ENCODE data around the gene RAF1. TPM values are rescaled to one million over a fixed set of nuclear protein-coding genes. Genes with fewer than 3 reads are reported as not detected.

RAF1 gene
- total and polyA plus RNA-seq, 2 of the 13 experiments (the other 11 are each of a cell fraction or from before 2014, with no cell fraction given), result 72.2 to 91.4 TPM

DNA sequence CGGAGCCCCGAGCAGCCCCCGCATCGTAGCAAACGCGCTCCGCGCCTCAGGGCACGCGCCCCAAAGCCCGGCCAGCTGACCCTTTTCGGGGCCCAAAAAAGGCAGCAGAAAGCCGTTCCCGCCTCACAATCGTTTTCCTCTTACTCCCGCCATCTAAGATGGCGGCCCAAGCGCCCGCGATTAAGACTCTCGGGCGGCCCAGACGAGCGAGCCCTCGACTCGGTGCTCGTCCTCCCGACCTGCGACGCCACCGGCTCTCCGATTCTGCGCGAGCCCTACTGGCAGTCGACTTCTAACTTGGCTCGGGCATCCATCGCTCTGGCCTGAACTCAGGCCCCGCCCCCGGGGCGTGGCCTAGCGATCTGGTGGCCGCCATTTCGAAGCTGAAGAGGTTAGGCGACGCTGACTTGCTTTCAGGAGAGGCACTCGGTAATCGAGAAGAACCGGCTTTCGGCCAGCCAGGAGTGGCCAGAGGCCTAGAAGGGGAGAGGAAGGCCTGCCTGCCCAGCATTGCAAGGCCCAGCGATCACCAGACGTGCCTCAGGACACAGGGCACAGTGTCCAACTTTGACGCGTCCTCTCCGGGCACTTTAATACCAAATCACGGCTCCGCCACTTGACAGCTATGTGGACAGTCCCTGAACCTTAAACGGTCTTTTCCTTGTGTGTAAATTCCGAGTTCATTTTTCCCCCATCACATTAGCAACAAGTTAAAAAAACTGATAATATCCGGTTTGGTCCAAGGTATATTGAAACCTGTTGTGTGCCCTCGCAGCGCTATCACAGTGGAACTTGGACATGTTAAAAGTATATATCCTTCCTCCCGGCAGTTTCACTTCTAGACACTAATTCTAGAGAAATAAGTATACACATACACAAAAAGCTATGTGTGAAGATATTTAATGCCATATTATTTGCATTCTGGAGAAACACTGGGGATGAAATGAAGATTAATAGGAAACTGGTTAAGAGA, at the start of gene RAF1 (continued):
- TF ChIP-seq ZNF296 (CRISPR knock-in tag; conservative IDR thresholded peaks at IDR 0.05), result no peak
- TF ChIP-seq GZF1 (CRISPR knock-in tag; IDR thresholded peaks at IDR 0.05), result no peak
- TF ChIP-seq ZMYM4 (CRISPR knock-in tag; IDR thresholded peaks at IDR 0.05), result peak; percentile 93
- peak; percentile 63; the same call in 2 of the 3 replicates for TF ChIP-seq MXI1 (IDR thresholded peaks at IDR 0.05; ENCODE audit: borderline replicate concordance, low read depth, low read length)
- TF ChIP-seq, protein P1, sequence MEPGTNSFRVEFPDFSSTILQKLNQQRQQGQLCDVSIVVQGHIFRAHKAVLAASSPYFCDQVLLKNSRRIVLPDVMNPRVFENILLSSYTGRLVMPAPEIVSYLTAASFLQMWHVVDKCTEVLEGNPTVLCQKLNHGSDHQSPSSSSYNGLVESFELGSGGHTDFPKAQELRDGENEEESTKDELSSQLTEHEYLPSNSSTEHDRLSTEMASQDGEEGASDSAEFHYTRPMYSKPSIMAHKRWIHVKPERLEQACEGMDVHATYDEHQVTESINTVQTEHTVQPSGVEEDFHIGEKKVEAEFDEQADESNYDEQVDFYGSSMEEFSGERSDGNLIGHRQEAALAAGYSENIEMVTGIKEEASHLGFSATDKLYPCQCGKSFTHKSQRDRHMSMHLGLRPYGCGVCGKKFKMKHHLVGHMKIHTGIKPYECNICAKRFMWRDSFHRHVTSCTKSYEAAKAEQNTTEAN (CRISPR knock-in tag; conservative IDR thresholded peaks at IDR 0.05), result no peak
- peak; percentile 81 for TF ChIP-seq MIXL1 (CRISPR knock-in tag; IDR thresholded peaks at IDR 0.05)
- TF ChIP-seq, protein P2, sequence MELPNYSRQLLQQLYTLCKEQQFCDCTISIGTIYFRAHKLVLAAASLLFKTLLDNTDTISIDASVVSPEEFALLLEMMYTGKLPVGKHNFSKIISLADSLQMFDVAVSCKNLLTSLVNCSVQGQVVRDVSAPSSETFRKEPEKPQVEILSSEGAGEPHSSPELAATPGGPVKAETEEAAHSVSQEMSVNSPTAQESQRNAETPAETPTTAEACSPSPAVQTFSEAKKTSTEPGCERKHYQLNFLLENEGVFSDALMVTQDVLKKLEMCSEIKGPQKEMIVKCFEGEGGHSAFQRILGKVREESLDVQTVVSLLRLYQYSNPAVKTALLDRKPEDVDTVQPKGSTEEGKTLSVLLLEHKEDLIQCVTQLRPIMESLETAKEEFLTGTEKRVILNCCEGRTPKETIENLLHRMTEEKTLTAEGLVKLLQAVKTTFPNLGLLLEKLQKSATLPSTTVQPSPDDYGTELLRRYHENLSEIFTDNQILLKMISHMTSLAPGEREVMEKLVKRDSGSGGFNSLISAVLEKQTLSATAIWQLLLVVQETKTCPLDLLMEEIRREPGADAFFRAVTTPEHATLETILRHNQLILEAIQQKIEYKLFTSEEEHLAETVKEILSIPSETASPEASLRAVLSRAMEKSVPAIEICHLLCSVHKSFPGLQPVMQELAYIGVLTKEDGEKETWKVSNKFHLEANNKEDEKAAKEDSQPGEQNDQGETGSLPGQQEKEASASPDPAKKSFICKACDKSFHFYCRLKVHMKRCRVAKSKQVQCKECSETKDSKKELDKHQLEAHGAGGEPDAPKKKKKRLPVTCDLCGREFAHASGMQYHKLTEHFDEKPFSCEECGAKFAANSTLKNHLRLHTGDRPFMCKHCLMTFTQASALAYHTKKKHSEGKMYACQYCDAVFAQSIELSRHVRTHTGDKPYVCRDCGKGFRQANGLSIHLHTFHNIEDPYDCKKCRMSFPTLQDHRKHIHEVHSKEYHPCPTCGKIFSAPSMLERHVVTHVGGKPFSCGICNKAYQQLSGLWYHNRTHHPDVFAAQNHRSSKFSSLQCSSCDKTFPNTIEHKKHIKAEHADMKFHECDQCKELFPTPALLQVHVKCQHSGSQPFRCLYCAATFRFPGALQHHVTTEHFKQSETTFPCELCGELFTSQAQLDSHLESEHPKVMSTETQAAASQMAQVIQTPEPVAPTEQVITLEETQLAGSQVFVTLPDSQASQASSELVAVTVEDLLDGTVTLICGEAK (IDR thresholded peaks at IDR 0.05), result no peak
- TF ChIP-seq, protein P2 (CRISPR knock-in tag; IDR thresholded peaks at IDR 0.05), result no peak; the same call in 1 of the 2 replicates
- TF ChIP-seq HCFC1 (IDR thresholded peaks at IDR 0.05; ENCODE audit: low read depth, low read length), result peak; percentile 61
- TF ChIP-seq MAFG (CRISPR knock-in tag; IDR thresholded peaks at IDR 0.05), result no peak
- no peak for TF ChIP-seq ZNF652 (CRISPR knock-in tag; IDR thresholded peaks at IDR 0.05; ENCODE audit: borderline replicate concordance, low read depth)
- peak; percentile 51; the same call in 1 of the 2 replicates for TF ChIP-seq ZNF724P (CRISPR knock-in tag; IDR thresholded peaks at IDR 0.05; ENCODE audit: borderline replicate concordance)
- TF ChIP-seq, protein P3, sequence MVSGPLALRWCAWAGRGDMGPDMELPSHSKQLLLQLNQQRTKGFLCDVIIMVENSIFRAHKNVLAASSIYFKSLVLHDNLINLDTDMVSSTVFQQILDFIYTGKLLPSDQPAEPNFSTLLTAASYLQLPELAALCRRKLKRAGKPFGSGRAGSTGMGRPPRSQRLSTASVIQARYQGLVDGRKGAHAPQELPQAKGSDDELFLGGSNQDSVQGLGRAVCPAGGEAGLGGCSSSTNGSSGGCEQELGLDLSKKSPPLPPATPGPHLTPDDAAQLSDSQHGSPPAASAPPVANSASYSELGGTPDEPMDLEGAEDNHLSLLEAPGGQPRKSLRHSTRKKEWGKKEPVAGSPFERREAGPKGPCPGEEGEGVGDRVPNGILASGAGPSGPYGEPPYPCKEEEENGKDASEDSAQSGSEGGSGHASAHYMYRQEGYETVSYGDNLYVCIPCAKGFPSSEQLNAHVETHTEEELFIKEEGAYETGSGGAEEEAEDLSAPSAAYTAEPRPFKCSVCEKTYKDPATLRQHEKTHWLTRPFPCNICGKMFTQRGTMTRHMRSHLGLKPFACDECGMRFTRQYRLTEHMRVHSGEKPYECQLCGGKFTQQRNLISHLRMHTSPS (CRISPR knock-in tag; IDR thresholded peaks at IDR 0.05; ENCODE audit: low read depth), result no peak
- TF ChIP-seq, protein P4, sequence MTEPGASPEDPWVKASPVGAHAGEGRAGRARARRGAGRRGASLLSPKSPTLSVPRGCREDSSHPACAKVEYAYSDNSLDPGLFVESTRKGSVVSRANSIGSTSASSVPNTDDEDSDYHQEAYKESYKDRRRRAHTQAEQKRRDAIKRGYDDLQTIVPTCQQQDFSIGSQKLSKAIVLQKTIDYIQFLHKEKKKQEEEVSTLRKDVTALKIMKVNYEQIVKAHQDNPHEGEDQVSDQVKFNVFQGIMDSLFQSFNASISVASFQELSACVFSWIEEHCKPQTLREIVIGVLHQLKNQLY (CRISPR knock-in tag; IDR thresholded peaks at IDR 0.05), result no peak
- no peak for TF ChIP-seq ZNF468 (CRISPR knock-in tag; IDR thresholded peaks at IDR 0.05)
- TF ChIP-seq SAFB2 (CRISPR knock-in tag; IDR thresholded peaks at IDR 0.05; ENCODE audit: borderline replicate concordance, low read depth), result no peak; the same call in 1 of the 2 replicates
- TF ChIP-seq DMAP1 (CRISPR knock-in tag; IDR thresholded peaks at IDR 0.05), result peak; percentile 78
